Heart left ventricle (tissue), 13 donors: ENCODE measurements around the gene NFIB.

Experiments
- CTCF ChIP-seq, 12 donors: fragments of 200-600 bp; sonication (generic) in 4 of 12; IDR thresholded peaks; one replicate each; pipeline versions ENCODE4 v1.5.0 to v1.8.0; 2018 to 2022; ENCODE audit warnings: antibody characterized with exemption in 12 of 12, mild to moderate bottlenecking in 5 of 12
- POLR2A ChIP-seq, 2 donors: fragments of 450-650 bp; IDR thresholded peaks; one replicate each; pipeline ENCODE4 v1.6.1; 2017; ENCODE audit warnings: antibody characterized with exemption in 2 of 2, mild to moderate bottlenecking in 2 of 2, moderate library complexity in 2 of 2
- donor health status: ischemic (EF 13 %, LVEDD 7.1; RV severe dilation, severe dysfunction).
- donor health status: DM: no; HTN: yes; CAD: no.
- donor health status: DM: no; HTN: no; CAD: no.
- donor health status: ischemic (EF 25% LVEDD 6.9; RV normal size, moderate dysfunction).
- donor health status: ischemic (EF 25% LVEDD 5.7; RV mildly dilated, moderate dysfunction).
- donor health status: ischemic (EF 35%, LVEDD 5.7; RV mildly dilated, moderate dysfunction).
- donor health status: nonischemic (EF 11% LVEDD 7.7; RV severe dilation, severe dysfunction).
- donor health status: DM: yes; HTN: yes; CAD: no.
- donor health status: PGD.
- donor health status: ischemic (EF 29% LVEDD 5.4; RV normal size, mild dysfunction).
- donor health status: nonischemic (EF 23%, LVEDD 6.1; RV moderate dilation, normal function).

- no peak for TF ChIP-seq CTCF (IDR thresholded peaks at IDR 0.05)
- no peak for TF ChIP-seq POLR2A (IDR thresholded peaks at IDR 0.05)
Observed at GRCh38 chr9:14175778-14176177, 138.2 kb downstream of the NFIB start.
